Stimulated activated CD4-positive, alpha-beta T cell treated with anti-CD3 and anti-CD28 coated beads, Interleukin-1b, Interleukin-23, amount 100 ng/mL, for 24 hours (primary cell): Measurements from ENCODE around the gene CNTN4.

Source experiments
- DNase-seq, 4 experiments: peaks; one replicate each; pipeline ENCODE4 v3.0.0-alpha.2; 2020; ENCODE audit warnings: low read depth in 4 of 4, low spot score in 1 of 4

Gene CNTN4

DNA sequence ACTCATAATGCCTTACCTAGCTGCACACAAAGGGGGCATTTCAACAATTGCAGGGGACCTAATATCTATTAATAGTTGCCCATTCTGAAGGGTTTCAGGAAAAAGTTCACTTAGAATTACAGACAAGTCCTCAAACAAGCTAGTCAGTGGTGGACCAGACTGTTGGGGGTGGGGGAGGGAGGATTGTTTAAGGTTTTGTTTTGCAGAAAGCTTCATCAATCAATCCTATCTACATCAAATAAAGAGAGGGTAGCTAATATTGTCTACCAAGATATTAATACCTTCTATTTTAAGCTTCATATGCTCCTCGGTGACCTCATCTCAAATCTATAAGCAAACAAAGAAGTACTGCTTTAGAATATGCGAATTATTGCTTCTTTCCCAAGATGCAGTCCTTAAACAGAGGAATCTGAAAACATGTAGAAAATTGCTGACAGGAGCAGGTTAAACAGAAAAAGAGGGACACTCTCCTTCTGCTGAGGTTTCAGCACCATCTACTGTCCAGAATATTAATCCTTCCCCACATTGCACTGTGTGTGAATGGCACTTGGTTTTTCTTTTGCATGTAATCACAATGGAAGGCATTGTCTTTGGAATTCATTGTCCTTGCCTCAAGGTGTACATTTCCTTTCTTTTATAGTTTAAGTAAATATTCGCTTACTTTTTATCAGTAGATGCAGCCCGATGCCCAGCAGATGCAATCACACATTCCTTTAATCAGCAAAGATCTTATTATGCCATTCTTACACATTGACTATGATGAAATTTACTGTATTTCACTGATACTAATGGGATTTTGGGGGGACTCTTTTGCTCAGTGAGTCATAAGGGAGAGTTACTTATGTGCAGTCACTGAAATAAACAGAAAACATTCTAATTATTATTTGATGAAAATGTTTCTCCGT lies 916.8 kb downstream of the CNTN4 start:
- no peak for DNase-seq

DNA sequence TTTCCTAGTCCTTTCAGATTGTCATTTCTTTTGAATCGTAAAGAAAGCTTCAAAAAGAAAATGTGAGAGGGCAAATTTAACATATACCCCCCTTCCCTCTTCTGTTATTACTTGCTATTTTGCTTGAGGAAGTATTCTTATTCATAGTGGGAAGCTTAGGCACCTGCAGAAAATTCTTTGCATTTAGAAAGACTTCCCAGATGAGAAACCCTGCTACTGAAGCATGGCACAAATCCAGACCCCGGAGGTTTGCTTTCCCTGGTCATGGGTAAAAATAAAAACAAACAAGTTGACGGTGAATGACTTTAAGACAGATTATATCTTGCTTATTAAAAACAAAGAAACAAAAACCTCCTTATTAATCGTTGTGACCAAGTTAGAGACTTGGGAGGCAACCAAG lies 917.6 kb downstream of the CNTN4 start:
- no peak for DNase-seq

DNA sequence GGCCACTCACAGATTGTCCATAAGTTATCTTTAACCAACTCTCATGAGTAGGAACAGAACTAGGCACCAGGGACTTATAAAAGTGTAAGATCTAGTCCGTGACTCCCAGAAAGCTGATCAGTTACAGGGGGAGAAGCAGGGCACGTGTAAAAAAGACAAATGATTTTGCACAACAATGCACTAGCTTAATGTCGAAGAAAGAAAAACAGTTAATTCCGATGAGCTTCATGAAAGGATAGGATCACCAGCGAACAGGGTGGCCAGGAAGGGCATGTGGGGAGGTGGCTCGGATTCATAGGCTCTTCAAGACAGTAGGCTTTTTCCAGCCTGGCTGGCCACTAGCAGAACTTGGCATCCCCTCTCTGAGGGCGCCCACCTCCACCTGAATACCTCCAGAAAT lies 921.5 kb downstream of the CNTN4 start:
- DNase-seq, result no peak

DNA sequence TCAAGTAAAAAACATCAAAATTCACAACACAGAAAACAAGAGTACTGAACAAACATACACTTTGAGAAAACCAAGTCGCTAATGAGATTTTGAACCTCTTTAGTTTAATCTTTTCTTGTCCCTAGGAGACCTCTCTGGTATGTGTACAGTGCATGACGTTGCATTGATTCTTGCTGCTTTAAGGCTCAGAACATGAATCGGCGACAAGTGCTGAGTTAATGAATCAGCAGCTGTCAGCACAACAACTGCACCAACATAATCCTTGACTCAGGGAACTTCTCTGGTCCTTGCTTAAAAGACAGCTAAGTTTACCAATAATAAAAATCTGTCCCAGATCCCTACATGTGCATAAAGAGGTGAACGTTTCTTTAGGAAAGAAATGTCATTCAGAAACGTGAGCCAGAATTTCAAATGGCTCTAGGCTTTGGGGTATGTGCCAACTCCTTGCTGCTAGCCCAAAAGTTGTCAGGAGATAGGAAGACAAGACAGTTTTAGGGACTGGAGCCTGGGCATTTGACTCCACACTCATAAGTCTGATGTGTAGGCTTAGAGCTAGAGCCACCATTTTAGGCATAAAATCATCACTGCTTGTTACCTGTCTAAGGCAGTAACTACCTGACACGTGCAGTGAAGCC lies 924.6 kb downstream of the CNTN4 start:
- DNase-seq, result no peak

DNA sequence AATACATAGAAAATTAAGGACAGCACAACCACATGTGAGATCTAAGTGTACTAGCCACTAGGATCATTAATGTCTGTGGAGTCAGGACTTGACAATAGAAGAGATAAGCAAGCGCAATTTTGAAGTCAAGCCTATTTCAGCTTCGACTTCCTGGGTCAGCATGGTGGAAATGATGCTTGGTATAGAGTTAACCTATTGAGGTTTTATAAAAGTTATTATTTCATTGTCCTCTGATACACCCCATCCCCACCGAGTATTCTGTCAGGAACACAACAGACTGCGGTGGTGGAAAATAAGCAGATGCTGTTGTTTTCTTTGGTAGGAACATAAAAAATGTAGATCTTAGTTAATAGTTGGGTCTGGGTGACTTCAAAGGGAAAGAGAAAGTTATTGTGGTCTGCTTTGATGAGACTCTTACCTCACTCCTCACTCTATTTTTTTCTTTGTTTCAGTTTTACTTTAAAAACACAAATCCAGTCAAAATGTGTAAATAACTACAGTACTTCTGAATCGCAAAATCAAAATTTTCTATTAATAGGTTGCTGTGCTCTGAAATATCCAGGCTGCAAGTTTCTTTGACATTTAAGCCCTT lies 929.4 kb downstream of the CNTN4 start:
- DNase-seq, result no peak

DNA sequence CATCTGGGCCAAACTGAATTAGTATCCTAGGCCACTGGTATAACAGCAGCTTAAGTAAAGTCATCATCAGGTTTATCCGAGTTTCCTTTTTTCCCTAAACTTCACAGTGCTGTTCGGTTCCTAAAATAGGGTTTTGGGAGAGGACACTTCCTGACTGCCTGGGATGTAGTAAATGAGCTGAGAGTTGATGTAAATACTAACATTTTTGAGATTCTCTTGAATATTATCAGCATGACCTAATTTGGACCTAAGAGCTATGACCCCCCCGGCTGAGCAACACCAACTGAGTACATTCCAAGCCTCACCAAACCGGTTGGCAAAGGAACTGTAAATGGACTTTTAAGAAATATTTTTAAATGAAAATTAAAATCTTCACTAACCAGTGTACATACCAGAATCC lies 932.7 kb downstream of the CNTN4 start:
- DNase-seq, result no peak

DNA sequence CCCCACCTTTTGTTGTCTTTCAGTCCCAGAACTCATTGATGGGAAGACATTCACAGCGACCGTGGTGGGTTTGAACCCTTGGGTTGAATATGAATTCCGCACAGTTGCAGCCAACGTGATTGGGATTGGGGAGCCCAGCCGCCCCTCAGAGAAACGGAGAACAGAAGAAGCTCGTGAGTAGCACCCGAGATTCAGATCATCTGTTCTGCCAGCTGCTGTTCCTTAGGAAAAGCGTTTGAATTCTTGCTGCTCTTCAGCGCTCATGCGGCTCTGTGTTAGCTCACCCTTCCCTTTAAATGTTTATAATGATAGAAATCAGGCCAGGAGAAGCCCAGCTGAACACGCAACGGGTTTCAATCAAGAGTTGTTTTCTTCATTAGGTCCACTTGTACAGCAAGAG lies 938.5 kb downstream of the CNTN4 start:
- DNase-seq, result no peak

DNA sequence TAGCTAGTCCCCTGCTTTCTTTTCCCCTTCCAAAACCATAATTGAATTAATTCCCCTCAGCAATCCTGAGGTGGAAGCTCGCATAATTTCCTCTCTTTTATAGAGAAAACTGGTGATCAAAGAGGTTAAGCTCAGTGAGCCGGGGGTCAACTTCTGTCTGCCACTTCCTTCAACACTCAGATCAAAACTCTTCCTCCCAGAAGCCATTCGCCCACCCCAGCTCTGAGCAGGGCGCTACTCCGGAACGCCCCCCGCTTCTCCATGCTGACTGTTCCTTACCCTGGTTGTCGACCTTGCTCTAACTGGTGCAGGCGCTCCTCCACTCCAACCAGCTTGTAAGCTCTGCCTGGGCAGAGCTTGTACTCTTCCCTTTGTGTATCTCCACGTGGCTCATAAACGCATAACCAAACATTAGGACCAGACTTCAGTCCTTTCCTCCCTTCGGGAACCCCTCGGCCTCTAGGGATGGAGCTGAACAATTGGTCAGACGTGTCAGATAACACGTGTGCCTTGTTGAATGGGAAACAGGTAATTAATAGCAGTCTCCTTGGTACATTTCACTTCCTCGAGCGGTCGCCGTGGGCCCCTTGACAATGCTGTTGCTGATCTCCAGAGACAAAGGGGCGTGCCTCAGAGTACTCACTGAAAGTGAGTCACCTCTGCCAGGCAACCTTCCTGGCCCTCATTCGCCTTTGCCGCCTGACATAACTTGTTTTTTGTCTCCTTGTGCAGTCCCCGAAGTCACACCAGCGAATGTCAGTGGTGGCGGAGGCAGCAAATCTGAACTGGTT lies 939.7 kb downstream of the CNTN4 start:
- DNase-seq, result no peak

DNA sequence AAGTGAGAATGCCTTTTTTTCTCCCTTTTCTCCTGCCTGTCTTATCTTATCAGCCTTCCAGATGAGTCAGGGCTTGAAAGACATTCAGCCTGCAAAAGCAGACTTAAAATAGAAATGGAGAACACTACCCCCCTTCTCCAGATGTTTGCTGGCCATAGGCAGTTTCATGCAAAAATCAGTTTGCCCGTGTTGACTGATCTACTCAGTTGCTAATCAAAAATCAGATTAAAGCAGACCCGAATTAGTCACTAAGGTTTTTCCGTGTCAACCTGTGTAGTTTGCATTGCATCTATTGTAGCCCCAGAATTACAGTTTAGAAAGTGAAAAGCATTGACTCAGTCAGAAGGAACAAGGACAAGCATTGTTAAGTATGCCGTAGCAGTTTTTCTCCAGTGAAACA lies 955.3 kb downstream of the CNTN4 start:
- no peak for DNase-seq

DNA sequence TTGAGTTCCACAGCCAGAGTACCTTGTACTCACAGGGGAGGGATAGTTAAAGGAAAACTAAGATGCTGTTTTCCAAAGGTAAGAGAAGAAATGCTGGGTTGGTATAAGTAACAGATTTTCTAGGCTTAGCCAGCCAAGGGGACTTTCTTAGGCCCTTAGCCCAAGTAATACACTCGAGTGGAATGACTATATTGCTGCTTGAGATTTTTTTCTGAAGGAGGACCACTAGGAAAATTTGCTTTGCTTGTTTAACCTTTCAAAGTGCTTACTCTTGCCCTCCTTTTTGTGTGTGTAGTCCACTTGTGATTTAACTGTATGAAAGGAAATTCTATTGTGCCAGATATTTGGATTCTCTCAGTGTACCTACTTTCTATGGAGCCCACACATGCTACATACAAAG lies 961.0 kb downstream of the CNTN4 start:
- DNase-seq, result no peak

DNA sequence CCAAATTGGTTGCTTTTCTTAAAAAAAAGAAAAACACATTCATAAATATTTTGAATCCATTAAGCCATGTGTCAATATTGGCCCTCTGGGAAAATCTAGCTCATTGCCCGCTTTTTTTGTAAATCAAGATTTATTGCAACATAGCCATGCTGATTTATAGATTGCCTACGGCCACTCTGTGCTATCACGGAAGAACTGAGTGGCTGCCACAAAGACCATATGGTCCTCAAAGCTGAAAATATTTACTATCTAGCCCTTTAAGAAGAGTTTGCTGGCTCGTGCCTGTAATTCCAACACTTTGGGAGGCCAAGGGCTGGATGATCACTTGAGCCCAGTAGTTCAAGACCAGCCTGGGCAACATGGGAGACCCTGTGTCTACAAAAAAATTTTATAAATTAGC lies 965.6 kb downstream of the CNTN4 start:
- no peak for DNase-seq

DNA sequence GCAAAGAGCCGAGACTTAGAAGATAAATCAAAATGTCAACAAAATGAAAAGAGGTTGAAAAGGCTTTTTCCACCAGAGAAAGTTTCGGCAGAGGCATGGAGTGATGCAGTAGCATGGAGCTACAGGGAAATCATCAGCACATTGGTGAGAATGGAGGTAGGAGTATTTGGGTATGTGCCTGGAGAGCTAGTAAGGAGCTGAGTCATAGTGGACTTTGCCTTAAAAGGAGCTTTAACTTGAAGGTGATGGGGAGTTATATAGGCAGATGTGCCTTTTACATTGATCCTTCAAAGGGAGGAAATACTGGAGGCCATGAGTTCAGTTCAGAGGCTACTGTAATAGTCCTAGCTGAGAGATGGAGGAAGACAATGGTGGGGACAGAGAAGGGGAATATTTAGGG lies 967.2 kb downstream of the CNTN4 start:
- no peak for DNase-seq

DNA sequence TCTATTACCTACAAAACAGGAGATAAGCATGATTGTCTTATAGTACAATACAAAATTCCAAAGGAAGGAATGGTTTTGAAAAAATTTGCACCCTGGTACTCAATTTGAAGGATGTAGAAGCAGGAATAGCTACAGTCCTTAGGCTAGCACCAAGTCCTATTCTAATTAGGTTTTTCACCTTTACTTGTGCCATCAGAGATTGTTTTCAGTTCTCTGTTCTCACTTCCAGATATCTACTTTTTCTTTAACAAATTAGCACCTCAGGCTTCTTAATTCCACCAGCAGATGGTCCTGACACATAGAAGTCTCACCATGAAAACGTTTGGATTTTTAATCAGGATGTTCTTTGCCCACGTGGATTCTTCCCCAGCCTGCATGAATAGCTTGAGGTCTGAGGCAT lies 967.7 kb downstream of the CNTN4 start:
- no peak for DNase-seq

DNA sequence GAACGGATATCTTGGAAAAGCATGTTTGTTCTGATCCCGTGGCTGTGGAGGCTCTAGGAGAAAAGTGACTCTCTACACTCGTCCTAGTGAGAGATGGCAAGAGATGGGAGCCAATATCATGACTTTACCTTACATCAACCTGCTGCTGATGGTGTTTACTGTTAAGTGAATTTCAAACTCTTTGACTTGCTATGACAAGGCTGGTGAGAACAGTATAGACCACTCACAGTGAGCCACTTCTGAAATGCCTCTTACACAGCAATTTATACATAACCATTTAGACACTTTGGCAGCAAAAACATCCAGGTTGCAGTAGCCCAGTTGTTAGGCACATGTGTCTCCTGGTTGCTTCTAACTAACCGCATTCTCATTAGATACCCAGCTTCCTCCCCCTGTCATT lies 968.2 kb downstream of the CNTN4 start:
- DNase-seq, result no peak

DNA sequence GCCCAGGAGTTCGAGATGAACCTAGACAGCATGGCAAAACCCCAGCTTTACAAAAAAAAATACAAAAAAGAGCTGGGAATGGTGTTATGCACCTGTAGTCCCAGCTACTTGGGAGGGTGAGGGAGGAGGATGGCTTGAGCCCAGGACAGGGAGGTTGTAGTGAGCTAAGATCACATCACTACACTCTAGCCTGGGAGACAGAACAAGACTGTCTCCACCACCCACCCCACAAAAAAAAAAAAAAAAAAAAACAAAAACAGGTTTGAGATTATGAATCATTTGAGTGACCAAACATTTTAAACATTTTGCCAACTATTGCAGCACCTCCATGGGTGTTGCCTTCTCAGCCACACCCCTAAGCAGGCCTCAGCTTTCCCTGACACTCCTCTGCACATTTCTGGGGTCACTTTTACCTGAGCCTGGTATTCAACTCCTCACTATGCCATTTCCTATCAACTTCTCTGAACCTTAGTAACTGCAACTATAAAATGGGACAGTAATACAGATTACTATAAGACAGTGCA lies 969.8 kb downstream of the CNTN4 start:
- DNase-seq, result no peak

DNA sequence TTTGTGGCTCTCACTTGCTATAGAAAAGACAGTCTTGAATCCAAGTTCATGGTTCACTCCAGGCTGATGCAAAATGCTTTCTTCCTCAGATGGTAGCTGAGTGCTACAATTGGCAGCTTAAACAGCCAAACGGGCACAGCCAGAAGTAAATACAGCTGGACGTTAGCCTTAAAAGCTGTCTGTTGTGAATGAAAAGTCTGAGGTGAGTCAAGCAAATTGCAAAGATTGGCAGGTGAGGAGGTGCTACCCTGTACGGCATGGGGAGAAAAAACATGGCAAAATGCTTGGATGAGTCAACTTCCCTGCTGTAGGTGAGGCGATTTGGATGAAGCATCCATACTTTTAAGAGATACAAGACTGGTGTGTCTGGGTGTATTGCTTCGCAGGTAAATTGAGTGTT lies 971.1 kb downstream of the CNTN4 start:
- no peak for DNase-seq

DNA sequence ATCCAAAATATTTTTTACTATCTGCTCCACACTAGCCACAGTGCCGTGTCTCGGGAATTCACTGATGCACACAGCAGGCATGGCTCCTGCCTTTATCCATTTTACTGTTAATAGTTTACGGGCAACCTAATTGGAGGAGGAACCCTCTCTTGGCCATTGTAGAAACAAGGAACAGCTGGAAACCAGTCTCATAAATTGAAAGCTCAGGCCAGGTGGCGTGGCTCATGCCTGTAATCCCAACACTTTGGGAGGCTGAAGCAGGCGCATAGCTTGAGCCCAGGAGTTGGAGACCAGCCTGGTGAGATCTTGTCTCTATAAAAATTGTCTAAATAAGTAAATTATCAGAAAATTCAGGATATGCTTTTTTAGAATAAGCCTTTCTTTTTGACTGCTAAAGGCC lies 972.5 kb downstream of the CNTN4 start:
- no peak for DNase-seq

DNA sequence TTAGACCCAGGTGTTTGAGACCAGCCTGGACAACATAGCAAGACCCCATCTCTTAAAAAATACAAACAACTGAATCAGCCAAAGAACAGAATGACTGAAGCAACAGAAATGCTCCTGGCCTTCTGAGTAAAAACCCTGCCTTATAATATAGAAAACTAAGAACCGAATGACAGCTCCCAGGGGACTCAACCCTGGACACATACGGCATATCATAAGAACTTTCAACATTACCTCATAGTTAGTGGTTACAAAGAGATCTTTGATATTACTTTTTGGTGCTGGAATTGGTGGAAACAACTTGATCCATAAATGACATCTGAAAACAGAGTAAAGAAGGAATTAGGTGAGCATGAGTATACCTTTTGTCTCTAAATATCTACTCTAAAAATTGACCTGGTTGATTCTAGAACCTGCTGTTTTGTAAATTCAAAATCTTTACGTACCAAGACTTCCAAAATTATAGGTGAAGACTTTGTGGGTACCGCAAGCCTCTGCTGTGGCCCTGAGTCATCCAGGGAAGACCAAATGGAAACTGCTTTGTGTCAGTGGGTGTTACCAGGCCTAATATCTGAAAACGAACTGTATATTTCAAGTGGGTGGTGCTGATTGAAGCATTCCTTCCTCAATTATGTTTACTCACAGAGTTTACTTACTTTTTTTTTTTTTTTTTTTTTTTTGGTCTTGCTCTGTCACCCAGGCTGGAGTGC lies 976.0 kb downstream of the CNTN4 start:
- DNase-seq, result no peak

DNA sequence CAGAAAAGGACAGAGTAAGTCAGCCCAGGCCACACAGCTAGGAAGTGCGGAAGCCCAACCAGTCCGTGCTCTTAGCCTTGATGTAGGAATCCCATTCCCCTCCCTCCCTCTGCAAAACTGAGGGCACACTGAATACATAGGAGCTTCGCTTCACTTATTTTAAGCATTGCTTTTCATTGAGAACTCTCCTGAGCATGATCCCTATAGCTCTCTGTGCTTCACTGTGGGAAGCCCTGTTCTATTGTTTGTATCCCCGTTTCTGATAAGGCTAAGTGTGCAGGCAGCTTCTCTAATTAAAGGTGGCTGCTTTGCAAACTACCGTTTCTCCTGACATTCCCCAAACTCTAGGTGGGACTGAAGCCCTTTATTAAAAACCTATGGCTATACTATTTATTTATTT lies 981.6 kb downstream of the CNTN4 start:
- no peak for DNase-seq

DNA sequence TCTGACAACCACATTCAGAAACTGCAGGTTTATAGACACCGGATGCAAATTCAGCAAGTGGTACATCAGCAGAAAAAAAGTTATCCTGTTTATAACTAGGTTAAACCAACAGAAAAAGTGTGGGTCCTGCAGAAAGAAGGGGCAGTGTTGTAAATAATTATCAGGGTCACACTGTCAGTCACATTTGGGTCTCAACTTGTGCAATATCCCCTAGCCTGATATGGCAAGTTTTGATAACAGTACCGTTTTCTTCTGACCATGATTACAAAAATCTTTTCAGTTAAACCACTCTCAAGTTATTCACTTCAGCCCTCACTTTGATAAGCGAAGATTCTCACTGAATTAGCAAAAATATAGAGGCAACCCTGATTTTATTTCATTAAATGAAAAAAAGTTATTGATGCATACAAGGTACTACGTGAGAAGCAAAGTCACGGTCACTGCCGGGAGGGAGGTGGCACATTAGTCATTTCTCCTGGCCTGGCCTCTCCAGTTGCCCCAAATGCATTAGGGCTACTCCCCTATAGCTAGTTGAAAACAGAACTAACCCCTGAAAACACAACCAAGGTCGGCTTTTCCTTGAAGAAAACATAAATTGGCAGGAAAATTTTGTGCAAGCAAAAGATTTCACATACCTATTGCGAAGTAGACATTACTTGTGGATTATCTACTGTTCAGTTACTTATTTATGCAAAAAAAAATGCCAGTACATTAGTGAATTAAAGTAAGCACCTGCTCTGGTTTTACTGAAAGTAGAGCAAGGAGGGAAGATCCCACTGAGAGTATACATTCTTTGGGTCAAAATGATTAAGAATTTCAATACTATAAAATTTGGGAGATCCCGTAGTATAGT lies 982.9 kb downstream of the CNTN4 start:
- DNase-seq, result no peak
